Large intestine (tissue), 3 donors: Measurements from ENCODE around the gene POU6F2. TPM values are rescaled to one million over a fixed set of nuclear protein-coding genes. Genes with fewer than 3 reads are reported as not detected.

ENCODE experiments used
- DNase-seq, 2 donors: peaks; one replicate each; pipeline versions ENCODE4 v3.0.0 to v3.0.0-alpha.2; 2013
- H3K27ac ChIP-seq: one replicate; pipeline ENCODE4 v1.5.1; 2013; ENCODE audit warnings: low read length
- H3K27me3 ChIP-seq: 2 replicates; pipeline ENCODE4 v1.6.1; 2013; ENCODE audit warnings: low read length; ENCODE audit not compliant: control insufficient read depth, insufficient read depth
- H3K36me3 ChIP-seq: 2 replicates; pipeline ENCODE4 v1.6.1; 2013; ENCODE audit warnings: low read length; ENCODE audit not compliant: control insufficient read depth, insufficient read depth
- H3K4me1 ChIP-seq: one replicate; pipeline ENCODE4 v1.6.1; 2013; ENCODE audit warnings: low read length; ENCODE audit not compliant: control insufficient read depth, insufficient read depth
- H3K4me3 ChIP-seq: one replicate; pipeline ENCODE4 v1.5.1; 2013; ENCODE audit warnings: low read length
- H3K9me3 ChIP-seq: one replicate; pipeline ENCODE4 v1.6.1; 2013; ENCODE audit warnings: mild to moderate bottlenecking, low read depth, low read length, moderate library complexity; ENCODE audit not compliant: control insufficient read depth
- WGBS: methylation state at CpG from one replicate; pipeline ENCODE4 v1.1.5; 2013; ENCODE audit warnings: low lambda C conversion rate; ENCODE audit not compliant: insufficient coverage; 5-methylcytosine and 5-hydroxymethylcytosine counted together
- polyA plus RNA-seq: library from polyadenylated mRNA; unstranded; fragments of 120-200 nt; gene quantifications from one replicate; pipeline ENCODE4 v1.2.1, GENCODE V29; 2013

Gene POU6F2
- polyA plus RNA-seq, 1 donor, result 0.19 TPM

GRCh38 chr7:39054731-39055130 lies 77.0 kb downstream of the POU6F2 start:
- no peaks in the 10 kb centered on the region for H3K27me3 ChIP-seq
- no peak overlapping the region for H3K27ac ChIP-seq
- H3K36me3 ChIP-seq, result no peaks in the 10 kb centered on the region
- no peaks in the 10 kb centered on the region for H3K9me3 ChIP-seq
- no peak overlapping the region for H3K4me3 ChIP-seq
- no peak for DNase-seq
- no peaks in the 10 kb centered on the region for H3K4me1 ChIP-seq
- no CpG with 5 or more reads among the region's 4 CpGs for WGBS

DNA sequence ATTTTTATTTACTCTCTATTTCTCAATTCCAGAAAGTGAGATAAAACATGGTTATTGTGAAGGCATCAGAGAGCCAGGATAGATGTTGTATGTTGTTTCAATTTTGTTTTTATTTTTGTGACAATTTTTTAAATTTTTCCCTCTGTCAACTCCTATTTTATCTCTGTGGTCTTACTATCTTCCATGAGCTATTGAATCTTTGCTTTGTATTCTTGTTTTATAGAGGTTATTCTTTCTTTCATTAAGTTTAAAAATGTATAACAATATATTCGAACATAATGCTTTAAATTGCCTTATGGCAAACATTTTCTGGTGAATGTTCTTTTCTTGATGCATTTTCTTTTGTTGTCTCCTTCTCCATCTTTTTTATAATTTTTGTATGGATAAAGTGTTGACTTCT lies 78.4 kb downstream of the POU6F2 start:
- no peak overlapping the region for H3K27ac ChIP-seq
- H3K36me3 ChIP-seq, result no peaks in the 10 kb centered on the region
- no peak overlapping the region for H3K4me3 ChIP-seq
- WGBS, result 100% methylated on average over 1 of the region's 1 CpG
- DNase-seq, result no peak
- H3K4me1 ChIP-seq, result no peaks in the 10 kb centered on the region
- H3K27me3 ChIP-seq, result no peaks in the 10 kb centered on the region
- H3K9me3 ChIP-seq, result no peaks in the 10 kb centered on the region

DNA sequence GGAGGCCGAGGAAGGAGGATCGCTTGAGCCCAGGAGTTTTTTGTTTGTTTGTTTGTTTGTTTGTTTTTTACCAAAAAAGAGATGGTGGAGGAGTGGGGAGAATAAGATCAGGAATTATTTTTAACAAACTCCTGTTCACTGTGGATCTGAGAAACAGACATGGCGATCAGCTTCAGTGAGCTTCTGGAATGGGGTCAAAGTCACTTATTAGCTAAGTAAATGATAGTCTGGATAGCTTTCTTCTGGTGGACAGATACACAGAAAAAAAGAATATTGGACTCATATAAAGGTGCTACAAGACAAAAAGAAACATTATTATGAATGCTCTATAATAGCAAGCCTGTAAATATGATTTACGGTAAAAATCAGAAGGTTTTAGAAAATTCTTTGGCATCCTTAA lies 85.1 kb downstream of the POU6F2 start:
- no peaks in the 10 kb centered on the region for H3K27me3 ChIP-seq
- WGBS, result 79% methylated on average over 2 of the region's 4 CpGs
- DNase-seq, result no peak

DNA sequence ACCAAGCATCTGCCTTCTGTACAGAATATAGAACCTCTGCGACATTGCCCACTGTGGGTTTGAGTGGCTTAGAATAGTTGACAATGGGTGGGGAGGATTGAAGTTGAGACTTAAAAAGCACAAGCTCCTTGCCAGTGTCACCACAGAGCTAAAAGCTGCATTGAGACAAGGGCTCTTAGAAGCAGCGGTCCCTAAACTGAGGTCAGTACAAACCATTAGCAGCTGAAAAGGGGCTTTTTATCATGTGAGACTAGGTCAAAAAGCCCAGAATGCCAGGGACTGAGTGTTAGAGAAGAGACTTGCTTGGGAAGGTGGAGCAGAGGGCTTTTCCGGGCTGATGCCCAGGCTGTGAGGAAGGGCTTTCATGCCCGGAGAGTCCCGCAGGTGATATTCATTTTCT lies 91.3 kb downstream of the POU6F2 start:
- Histone ChIP-seq H3K36me3 (no peaks in the 10 kb centered on the region), H3K4me3 (no peak overlapping the region), H3K27me3 (peaks cover 6% of the 10 kb centered on the region), H3K4me1 (no peaks in the 10 kb centered on the region), H3K9me3 (no peaks in the 10 kb centered on the region), H3K27ac (no peak overlapping the region)
- WGBS, result 100% methylated on average over 2 of the region's 5 CpGs
- no peak for DNase-seq

More for the DNA sequence above, 85.1 kb downstream of the POU6F2 start:
- H3K9me3 ChIP-seq, result no peaks in the 10 kb centered on the region
- no peak overlapping the region for H3K4me3 ChIP-seq
- no peak overlapping the region for H3K27ac ChIP-seq
- H3K36me3 ChIP-seq, result no peaks in the 10 kb centered on the region
- no peaks in the 10 kb centered on the region for H3K4me1 ChIP-seq

DNA sequence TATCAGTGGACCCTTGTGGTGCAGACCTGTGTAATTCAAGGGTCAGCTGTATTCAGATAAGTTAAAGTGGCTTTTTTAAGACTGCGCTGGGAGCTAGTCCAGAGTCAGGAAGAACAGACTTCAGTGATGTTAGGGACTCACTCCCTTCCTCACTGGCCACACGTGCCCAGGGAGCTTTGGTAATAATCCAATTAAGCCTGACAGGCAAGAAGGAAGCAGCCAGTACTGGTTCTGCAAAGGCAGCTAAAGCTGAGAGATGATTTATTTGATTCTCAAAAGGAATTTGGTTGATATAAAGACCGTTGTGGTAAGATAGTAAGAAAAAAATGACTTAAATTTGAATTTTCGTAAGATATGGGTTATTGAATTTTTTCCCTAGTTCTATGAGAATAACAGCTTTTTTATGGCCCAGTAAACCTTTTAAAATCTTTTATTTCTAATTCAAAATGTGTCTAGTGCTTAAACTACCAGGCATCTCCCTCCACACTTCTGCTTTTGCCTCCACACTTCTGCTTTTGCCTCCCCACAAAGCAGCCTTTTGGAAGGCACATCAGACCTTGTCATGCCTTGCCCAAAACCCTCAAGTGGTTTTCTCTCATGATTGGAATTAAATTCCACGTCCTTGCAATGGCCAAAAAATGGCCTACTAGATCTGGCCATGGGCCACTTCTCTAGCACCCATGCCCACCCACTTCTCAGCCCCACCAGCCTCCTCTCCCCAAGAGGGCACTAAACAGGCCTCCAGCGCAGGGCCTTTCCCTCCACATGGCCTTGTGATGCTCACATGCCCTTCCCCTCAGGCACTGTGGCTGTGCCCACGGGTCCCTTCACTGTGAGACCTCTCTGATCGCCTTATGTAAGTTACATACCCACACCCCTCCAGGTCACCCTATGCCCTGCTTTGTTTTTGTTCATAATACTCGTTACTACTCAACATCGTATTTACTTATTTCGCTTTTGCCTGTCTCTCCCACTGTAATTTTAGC lies 92.5 kb downstream of the POU6F2 start:
- no peaks in the 10 kb centered on the region for H3K36me3 ChIP-seq
- no peaks in the 10 kb centered on the region for H3K9me3 ChIP-seq
- no peak overlapping the region for H3K27ac ChIP-seq
- no peaks in the 10 kb centered on the region for H3K4me1 ChIP-seq
- 93% methylated on average over 6 of the region's 11 CpGs for WGBS
- DNase-seq, result no peak
- peaks cover 6% of the 10 kb centered on the region for H3K27me3 ChIP-seq
- H3K4me3 ChIP-seq, result no peak overlapping the region

GRCh38 chr7:39071116-39071515 lies 93.4 kb downstream of the POU6F2 start:
- no peak overlapping the region for H3K4me3 ChIP-seq
- WGBS, result no CpG with 5 or more reads among the region's 5 CpGs
- no peaks in the 10 kb centered on the region for H3K4me1 ChIP-seq
- DNase-seq, result no peak
- no peaks in the 10 kb centered on the region for H3K9me3 ChIP-seq
- H3K27me3 ChIP-seq, result peaks cover 6% of the 10 kb centered on the region
- no peaks in the 10 kb centered on the region for H3K36me3 ChIP-seq
- no peak overlapping the region for H3K27ac ChIP-seq

DNA sequence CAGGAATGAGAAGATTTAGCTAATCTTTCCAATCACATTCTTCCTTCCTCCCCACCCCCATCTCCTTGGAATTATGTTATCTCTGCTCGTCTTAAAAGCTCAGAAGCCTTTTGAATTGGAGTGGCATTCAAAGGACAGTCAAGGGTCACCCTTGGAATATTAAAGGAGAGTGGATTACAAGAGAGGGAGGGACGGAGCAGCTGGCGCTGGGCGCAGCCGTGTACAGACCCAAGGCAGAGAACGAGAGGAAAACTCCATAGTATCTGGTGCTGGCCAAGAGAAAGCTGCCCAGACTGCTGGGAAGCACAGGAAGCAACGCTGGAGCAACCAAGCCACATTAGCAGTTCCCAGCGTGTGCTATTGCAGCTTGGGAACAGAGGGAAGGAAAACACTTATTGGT lies 95.7 kb downstream of the POU6F2 start:
- Histone ChIP-seq H3K36me3 (no peaks in the 10 kb centered on the region), H3K4me3 (no peak overlapping the region), H3K9me3 (no peaks in the 10 kb centered on the region), H3K27ac (no peak overlapping the region), H3K27me3 (peaks cover 6% of the 10 kb centered on the region), H3K4me1 (no peaks in the 10 kb centered on the region)
- whole genome bisulfite sequencing, result 0% methylated on average over 4 of the region's 8 CpGs
- DNase-seq, result no peak

DNA sequence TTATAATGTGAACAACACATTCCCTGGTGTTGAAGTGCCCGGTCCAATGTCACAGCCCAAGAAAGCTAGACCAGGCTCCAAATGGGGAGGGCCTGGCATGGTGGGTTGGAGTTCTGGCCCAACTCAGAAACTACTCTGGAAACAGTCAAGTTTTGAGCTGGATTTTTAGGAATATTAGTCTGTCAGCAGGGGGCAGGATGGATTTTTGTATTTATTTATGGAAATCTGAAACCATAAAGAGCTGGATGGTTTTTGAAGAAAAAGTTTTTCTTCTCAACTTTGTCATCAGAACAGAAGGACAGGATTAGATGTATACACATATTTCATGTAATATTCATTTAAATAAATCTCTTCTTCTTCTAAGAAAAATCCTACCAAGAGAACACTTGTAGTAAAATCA lies 97.5 kb downstream of the POU6F2 start:
- Histone ChIP-seq H3K27me3 (peaks cover 6% of the 10 kb centered on the region), H3K36me3 (no peaks in the 10 kb centered on the region), H3K9me3 (no peaks in the 10 kb centered on the region), H3K4me3 (no peak overlapping the region), H3K4me1 (no peaks in the 10 kb centered on the region), H3K27ac (no peak overlapping the region)
- no CpG with 5 or more reads among the region's 1 CpG for WGBS
- no peak for DNase-seq

DNA sequence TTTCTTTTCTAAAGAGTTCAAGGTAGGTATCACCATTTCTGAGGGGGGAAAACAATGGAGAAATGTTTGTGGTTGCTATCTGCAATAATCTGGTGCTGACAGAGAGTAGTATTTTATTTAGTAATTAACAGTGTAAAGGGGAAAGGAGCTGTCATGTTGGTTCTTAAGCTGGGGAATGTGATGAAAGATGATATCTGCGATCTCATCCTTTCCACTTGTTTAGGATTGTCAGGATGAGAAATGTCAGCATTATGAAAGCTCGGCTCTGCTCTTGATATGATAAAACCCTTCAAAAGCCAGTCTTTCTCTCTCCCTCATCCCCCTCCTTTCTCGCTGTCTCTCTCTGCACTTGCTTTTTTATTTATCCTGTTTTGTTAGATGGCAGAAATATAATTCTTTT lies 106.1 kb downstream of the POU6F2 start:
- H3K4me1 ChIP-seq, result no peaks in the 10 kb centered on the region
- H3K27me3 ChIP-seq, result peaks cover 7% of the 10 kb centered on the region
- DNase-seq, result no peak
- WGBS, result 71% methylated on average over 3 of the region's 3 CpGs
- H3K9me3 ChIP-seq, result no peaks in the 10 kb centered on the region
- no peak overlapping the region for H3K4me3 ChIP-seq
- no peaks in the 10 kb centered on the region for H3K36me3 ChIP-seq
- no peak overlapping the region for H3K27ac ChIP-seq

DNA sequence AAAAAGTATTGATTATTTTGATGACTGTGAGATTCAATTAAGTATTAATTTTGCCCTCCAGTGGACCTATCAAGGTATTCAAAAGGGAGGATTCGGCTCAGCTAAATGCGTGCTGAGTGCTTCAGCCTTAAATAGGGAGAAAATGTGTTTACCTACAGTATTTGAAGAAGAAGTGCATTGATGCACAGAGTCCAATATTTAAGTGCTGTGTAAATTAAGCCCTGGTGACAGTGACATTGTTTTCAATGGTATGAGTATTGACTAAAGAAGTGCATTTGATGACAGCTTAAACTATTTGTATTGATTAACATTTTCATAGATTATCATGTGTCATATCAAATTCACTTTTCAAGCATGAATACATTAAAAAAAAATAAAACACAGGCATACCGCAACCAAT lies 106.6 kb downstream of the POU6F2 start:
- no CpG with 5 or more reads among the region's 3 CpGs for WGBS
- H3K27ac ChIP-seq, result no peak overlapping the region
- DNase-seq, result no peak
- H3K9me3 ChIP-seq, result no peaks in the 10 kb centered on the region
- no peaks in the 10 kb centered on the region for H3K4me1 ChIP-seq
- no peak overlapping the region for H3K4me3 ChIP-seq
- peaks cover 7% of the 10 kb centered on the region for H3K27me3 ChIP-seq
- H3K36me3 ChIP-seq, result no peaks in the 10 kb centered on the region

- Histone ChIP-seq H3K4me1 (no peaks in the 10 kb centered on the region), H3K27ac (no peak overlapping the region), H3K36me3 (no peaks in the 10 kb centered on the region), H3K27me3 (peaks cover 7% of the 10 kb centered on the region), H3K9me3 (no peaks in the 10 kb centered on the region), H3K4me3 (no peak overlapping the region)
- DNase-seq, result no peak
- WGBS, result 60% methylated on average over 3 of the region's 5 CpGs
Observed at GRCh38 chr7:39085189-39085588, 107.5 kb downstream of the POU6F2 start.
